HG03064 (cell line): ENCODE results near the gene LRRC75B.
"Not testable (repeated sequence)": the region's sequence is repeated elsewhere in the genome, so short reads cannot be mapped to it uniquely, and the experiment has no call there.

Experiments used
- ATAC-seq: cut with Tn5 transposase; IDR thresholded peaks from one replicate; pipeline ENCODE4 v1.9.1; 2021; ENCODE audit warnings: low read depth; ENCODE audit not compliant: unreplicated experiment

Gene LRRC75B

GRCh38 chr22:24555165-24556039, 37.5 kb downstream of the LRRC75B start, which contains the start of gene SNRPD3:
SNRPD3 (plus strand) TSS chr22:24555999; CDS start chr22:24557675, 1,676 bp downstream.
- peak; percentile 62 for ATAC-seq

DNA sequence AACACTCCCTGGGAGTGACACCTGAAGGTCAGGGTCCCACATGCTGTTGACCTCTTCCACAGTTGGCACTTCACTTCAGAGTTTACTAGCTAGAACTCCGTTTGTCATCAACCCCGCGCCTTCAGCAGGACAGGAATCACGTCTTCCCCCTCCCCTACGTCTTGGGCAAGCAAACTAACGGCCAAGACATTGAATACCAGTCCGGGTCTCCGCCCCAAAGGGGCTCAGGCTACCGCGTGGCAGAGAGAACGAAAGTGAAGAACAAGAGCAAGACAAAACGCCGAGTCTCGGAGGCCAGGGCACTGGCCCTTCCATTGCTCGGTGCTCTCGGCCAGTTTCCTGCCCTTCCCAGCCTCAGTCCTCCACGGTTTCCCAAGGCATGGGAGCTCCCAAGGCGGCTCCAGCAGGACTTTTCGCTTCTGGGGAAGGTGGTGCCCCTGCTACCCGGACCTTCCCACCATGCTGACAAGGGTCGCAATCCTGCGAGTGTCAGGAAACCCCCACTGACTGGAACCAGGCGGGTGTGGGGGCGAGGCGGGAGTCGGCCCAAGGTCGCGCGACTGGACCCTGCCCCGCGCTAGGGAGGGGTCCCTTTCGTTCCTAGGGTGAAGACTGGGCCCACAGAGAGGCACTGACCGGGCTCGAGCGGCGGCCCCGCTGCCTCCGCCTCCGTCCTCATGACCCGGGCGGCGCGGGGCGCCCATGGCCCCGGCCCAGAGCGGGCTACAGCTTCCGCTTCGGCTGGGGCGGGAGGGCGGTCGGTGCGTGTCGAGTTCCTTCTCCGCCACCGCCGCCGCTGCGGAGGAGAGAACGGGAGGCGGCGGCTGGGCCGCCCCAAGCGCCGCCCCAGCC, 38.3 kb downstream of the LRRC75B start, which contains the start of gene GUCD1:
Gene GUCD1 (minus strand): TSS at position 826 of the 852 bp plus-strand sequence. CDS start 147 bp downstream, at position 679.
- ATAC-seq: no peak

- ATAC-seq: no peak
Measured at GRCh38 chr22:24553597-24554312, 39.1 kb downstream of the LRRC75B start.

- not testable (repeated sequence) for ATAC-seq
Measured at GRCh38 chr22:24552503-24553286, 40.2 kb downstream of the LRRC75B start.

- ATAC-seq: no peak
Measured at GRCh38 chr22:24550902-24551435, 41.9 kb downstream of the LRRC75B start.

GRCh38 chr22:24550028-24550901, 42.6 kb downstream of the LRRC75B start:
- ATAC-seq: no peak

- ATAC-seq: no peak
Measured at GRCh38 chr22:24548812-24549211, 44.1 kb downstream of the LRRC75B start.

GRCh38 chr22:24543679-24544243, 49.1 kb downstream of the LRRC75B start:
- ATAC-seq: no peak

- ATAC-seq: no peak
Measured at GRCh38 chr22:24543185-24543601, 49.7 kb downstream of the LRRC75B start.

DNA sequence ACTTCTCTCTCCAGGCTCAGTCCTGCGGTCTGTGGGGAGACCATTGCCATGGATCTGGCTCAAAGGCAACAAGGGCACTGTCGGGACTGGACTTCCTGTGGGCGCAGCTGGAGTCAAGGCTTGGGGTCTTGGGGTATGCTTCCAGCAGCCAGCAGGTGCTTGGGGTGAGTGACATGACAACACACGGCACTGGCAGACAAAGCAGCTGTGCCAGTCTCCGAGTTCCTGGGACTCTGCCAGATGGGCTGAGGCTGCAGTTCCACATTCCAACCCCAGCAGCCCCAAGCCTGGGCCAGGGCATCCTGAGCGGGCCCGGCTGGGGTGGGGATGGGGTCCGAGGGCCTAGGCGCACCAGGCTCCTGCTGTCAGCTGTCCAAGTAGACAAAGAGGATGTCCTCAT, 50.2 kb downstream of the LRRC75B start:
- no peak for ATAC-seq

DNA sequence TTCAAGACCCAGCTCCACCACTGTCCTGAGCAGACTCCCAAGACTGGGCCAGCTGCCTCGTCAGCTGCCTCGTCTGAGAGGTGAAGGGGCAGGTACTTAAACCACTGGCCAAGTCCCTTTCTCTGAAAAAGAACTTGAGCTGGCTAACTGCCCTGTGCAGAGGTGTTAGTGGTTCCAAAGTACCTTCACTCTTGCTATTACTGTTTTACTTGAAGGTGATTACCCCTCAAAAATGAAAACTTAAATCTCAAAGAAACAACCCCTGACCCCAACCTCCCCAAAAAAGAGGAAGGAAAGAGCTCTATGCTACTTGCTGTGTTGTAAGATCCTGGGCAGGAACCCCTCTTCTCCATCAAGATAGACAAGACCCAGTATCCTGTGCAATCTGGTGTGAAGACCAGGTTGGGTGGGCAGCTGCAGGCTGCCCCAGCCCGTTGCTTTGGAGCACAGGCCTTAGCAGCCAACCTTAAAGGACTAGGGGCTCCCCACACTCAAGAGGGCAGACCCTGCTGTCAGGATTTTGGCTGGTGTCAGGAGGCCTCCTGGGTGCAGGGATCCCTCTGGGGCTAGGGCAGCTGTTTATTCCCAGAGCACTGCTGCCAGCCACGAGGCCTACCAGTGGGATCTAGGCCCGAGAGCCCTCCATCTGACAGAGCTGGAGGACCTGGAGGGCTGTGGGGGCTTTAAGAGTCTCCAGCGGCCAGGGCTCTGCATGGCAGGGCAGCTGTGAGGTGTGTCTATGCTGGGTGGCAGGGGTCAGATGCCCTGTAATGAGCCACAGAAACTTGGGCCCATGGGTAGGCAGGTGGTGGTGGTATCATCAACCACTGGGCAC, 51.0 kb downstream of the LRRC75B start:
- no peak for ATAC-seq

GRCh38 chr22:24540470-24540869, 52.4 kb downstream of the LRRC75B start:
- ATAC-seq: no peak

- ATAC-seq: no peak
Measured at GRCh38 chr22:24536089-24536488, 56.8 kb downstream of the LRRC75B start.
